ENCODE results near the gene DDX25.

DNA sequence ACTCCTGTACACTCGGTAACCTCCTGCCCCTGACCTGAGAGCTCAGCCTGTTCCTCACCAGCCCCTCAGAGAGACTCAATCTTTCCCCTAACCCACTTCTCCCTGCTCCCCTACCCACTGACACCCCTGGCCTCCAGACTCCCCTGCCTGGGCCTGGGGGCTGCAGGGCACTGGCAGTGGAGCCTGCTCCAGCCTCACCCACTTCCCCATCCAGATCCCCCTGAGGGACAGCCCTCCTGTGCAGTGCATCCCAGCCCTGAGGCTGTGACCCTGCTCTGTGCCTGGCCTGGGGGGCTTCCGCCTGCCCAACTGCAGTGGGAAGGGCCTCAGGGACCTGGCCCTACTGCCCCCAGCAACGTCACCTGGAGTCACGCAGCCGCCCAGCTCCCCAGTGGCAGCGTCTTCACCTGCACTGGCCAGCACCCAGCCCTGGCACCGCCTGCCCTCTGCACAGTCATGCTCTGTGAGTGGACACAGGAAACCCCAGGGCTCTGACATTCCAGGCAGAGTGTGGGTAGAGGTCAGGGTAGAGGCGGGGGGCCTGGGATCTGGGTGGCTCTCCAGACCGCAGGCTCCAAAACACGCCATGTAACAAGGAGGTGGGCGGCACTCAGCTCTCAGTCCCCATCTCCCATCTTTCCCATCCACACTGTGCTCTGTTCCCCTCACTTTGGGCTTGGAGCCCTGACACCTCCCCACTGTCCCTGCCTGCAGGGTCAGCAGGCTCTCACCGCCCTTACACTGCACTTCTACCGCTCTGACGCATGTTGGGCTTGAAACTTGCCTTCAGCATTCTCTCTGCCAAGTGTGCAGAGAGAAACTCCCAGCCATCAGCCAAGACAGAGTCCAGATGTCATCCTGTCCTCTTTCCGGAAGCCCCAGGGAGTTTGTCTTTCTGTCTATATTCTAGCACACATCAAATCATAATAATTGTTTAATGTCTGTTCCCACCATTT lies 46.7 kb downstream of the DDX25 start:
- TF ChIP-seq, protein P1, sequence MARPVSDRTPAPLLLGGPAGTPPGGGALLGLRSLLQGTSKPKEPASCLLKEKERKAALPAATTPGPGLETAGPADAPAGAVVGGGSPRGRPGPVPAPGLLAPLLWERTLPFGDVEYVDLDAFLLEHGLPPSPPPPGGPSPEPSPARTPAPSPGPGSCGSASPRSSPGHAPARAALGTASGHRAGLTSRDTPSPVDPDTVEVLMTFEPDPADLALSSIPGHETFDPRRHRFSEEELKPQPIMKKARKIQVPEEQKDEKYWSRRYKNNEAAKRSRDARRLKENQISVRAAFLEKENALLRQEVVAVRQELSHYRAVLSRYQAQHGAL (CRISPR knock-in tag; IDR thresholded peaks at IDR 0.05; ENCODE audit: not compliant biosample characterization): no peak
- TF ChIP-seq AHR (CRISPR knock-in tag; IDR thresholded peaks at IDR 0.05) (no peak), CTCF (CRISPR knock-in tag; IDR thresholded peaks at IDR 0.05) (no peak), SKIL (CRISPR knock-in tag; IDR thresholded peaks at IDR 0.05; ENCODE audit: borderline replicate concordance) (no peak), EP300 (IDR thresholded peaks at IDR 0.05; ENCODE audit: low read depth in 2 of 2, low read length in 2 of 2) (no peak), EP300 (CRISPR knock-in tag; IDR thresholded peaks at IDR 0.05; ENCODE audit: borderline replicate concordance) (no peak), RNF2 (conservative IDR thresholded peaks at IDR 0.05; ENCODE audit: low read depth) (no peak)
